Hypothalamus (tissue), 51 donors: ENCODE measurements around the gene KAZALD1.
A peak's percentile ranks its signal among the peaks of the same experiment; 100 is the strongest.

Experiments used
- DNase-seq, 51 donors: peaks; one replicate each; lab custom pipeline; 2025; lab: John Stamatoyannopoulos, UW

Gene KAZALD1

DNA sequence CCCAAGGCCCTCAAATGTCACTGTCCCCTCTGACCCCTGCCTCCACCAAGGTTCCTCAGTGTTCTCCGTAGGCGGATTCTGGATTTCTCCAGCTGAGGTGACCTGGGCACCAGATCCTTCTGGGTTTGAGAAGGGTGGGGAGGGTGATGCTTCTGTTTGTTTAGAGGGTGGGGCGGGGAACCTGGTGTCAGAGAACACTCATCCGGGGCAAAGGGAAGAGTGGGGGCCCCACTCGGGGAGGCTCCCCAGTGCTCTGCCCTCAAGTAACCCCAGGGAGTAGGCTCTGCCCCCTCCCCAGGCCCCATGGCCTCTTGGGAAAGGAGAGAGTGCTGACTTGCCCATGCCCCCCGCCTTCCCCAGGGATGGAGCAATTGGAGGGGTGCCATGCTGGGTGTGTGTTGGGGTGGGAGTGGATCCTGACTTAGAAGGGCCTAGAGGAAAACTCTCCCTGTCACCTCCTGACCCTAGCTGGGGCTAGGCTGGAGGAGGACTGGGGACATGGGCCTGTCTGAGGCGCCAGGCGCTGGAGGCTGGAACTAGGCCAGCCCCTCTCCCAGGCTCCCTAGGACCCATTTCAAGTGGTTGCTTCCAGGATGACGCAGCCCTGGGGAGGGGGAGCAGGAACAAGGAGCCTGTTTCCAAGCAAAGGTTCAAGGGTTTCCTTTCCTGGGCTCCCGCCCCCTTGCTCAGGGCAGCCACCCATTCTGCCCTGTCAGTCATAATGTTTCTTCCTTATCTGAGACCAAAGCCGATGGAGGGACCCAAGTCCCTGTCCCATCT, 27.9 kb downstream of the KAZALD1 start:
- no peak for DNase-seq

DNA sequence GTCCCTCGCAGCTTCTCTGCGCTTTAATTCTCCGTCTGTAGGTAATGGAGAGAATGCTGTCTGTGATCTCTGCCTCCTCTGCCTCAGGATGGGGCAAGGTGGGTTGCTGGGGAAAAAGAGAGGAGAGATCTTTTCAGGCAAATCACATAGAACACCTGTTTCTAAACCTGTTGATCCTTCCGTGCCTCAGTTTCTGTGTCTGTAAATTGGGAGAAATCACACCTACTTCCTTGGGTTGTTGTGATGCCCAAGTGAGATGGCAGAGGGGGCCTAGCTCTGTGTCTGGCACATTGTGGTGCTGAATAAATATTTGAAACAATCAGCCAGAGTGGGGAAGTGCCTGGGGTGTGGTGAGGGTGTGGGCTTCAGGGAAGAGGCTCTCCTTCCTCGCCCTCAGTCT, 28.8 kb downstream of the KAZALD1 start:
- DNase-seq, result no peak

DNA sequence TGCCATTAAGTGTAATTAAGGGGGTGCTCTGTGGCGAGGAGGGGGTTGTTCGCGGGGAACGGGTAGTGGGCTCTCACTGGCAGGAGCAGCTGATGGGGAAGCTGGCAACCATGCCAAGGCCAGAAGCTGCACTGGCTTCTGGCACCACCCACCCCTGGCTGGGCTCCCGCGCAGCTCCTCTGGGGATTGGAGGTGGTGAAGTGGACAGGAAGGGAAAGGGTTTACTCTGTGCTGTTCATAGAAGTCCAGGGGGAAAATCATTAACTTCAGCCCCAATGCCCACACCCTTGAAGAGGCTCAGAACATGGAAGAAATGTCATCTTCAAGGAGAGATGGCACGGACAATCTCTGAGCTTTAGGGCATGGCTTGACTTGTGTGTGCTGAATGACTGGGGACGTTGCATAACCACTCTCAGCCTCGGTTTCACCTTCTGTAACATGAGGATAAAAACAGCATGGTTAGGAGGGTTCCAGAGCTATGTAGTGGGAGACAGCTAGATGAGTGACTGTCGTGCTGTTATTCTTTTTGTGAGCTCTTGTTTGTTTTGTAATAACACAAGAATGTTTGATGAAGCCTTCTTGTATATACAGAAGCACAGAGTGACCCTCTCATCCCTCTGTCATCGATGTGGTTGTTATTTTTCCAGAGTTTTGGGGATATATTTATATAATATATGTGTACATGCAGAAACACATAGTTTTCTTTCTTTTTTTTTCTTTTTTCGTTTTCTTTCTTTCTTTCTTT, 29.9 kb downstream of the KAZALD1 start:
- DNase-seq, result no peak

DNA sequence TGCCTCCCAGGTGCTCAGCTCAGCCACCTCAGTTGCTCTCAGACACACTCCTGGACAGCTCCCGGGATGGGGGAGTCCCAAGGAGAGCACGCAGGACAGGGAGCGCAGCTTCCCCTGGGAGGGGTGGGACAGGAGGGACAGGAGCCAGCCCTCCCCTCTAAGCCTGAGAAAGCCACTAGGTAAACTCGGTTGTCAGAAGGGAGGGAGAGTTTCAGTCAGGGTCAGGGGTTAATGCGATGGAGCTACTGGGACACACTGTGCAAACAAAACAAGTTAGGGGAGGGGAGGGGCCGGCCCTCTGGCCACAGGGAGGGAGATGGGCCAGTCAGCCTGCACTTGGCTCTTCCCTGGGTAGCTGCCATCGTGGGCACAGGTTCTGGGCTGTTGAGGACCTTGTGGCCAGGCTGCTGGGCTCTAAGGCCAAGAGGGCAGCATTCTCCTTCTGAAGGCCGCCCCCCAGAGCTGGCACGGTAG, 31.1 kb downstream of the KAZALD1 start:
- DNase-seq, result no peak

DNA sequence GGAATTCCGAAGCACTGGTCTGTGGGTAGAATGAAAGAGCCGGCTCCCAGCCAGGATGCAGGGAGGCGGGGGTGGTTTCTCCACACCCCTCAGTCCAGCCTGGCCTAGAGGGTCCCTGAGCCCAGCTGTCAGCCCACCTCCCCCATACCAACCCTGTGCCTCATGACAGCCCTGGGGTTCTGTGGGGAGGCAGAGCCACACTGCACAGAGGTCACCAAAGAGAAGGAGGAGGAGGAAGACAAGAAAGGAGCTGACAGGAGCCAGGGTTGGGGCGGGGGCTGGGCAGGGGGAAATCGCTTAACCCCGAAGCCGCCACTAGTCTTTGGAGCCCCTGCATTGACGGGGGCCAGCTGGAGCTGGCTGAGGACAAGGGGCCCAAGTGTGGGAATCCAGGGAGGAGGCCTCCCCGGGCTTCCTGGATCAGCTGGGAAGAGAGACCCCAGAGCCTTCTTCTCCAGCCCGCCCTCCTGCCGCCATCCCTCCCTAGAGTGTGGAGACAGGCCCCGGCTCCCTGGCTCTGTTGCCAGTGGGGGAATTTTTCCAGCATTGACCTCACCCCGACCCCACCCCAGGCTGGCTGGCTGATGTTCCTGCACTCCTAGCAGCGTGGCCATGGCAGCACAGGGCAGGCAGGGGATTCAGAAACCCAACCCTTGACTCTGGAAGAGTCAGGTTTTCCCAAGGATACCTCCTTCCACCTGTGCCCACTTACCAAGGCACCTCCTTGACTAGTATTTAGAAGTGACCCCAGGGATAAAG, 32.5 kb downstream of the KAZALD1 start:
- DNase-seq, result no peak

DNA sequence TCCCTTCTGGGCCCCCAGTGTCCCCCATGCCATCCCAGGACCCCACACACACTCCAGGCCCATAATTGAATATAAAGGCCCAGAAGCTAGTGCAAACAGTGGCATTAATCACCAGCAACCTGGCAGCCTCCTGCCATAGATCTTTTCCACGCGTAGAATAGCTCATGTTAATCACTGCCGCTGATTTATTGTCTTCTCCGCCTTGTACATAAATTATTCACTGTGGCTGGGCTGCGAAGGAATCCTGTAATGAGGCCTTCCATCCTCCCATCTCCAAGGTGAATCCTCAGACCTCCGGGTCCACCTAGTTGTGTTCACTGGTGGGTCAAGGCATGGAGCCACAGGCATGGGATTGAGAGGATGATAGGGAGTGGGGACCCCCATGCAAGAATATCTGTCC, 33.2 kb downstream of the KAZALD1 start:
- DNase-seq, result no peak

DNA sequence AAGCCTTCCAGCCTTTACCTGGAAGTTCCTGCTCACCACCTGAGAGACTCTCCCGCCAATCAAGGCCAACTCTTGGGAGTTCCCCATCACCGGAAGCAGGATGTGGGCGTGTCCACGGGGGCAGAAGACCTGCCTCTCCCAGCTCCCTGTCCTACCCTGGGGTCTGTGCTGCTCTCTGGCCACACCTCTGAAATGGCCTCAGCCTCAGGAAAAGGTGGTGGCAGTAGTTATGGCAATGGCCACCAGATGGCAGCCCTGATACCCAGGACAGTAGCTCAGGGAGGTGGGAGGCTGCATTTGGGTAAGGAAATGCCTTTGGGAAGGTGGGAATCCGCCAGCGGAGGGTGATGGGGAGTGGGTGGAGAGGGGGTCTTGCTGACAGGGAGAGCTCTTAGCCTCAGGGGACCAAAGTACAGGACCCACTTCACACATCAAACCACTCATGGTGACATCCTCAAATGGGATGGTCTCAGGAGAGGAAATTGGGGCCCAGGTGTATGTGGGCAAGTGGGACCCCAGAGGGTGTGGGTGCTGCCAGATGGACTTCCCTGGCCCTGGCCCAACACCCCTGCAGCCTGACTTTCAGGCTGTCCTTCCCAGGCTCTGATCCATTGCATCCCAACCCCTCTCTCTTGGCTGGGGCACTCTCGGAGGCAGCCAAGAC, 33.9 kb downstream of the KAZALD1 start:
- peak in 30 of 51 donors; percentile 1 to 56 (median 12) for DNase-seq

DNA sequence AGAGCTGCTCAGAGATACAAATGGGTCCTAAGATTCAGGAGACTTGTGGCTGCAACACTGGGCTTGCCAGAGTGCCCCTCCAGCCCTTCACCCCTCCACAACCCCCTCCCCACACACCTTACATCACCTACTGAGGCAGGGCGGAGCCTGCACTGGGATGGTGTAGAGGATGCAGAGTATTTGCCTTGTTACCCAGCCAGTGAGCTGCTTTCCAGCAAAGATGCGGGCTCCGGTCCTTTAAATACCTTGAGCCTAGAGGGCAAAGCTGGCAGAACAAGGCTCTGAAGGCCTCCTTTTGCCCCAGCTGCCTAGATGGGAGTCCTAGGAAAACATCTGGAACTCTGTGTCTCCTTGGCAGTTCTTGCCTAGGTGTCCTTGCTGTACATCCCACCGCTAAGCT, 34.6 kb downstream of the KAZALD1 start:
- no peak for DNase-seq

DNA sequence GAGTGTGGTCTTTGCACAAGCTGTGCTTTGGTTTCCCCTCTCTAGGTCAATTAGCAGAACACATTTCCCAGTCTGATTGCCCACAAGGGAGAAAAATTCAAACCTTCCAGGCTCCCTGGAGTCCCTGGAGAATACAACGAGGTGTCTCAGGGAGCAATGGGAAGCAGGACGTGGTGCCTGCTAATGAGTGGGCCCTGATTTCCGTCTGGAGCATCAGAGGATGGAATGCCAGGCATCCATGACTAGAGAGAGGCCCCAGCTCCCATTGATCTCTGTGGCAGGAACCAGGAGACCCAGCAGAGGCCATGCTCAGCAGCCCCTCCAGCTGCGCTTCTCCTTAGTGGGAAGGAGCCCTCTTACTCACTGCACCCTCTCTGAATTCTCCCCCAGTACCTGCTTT, 36.1 kb downstream of the KAZALD1 start:
- no peak for DNase-seq

DNA sequence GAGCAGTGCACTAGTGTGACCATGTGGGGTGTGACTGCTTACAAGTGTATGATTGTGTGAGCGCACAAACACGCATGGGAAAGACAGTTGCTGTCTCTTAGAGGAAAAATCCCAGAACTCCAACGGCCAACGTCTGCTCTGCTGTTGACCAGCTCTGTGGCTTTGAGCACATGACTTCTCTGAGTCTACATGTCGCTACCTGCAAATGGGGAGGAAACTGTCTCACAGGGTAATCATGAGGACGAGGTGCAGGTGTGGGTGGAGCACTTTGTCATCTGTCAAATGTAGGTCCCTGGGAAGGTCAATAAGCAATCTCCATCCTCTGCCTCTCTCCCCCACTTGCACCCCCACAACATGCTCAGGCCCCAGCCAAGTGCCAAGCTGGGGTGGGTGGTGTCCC, 38.1 kb downstream of the KAZALD1 start:
- DNase-seq, result no peak

DNA sequence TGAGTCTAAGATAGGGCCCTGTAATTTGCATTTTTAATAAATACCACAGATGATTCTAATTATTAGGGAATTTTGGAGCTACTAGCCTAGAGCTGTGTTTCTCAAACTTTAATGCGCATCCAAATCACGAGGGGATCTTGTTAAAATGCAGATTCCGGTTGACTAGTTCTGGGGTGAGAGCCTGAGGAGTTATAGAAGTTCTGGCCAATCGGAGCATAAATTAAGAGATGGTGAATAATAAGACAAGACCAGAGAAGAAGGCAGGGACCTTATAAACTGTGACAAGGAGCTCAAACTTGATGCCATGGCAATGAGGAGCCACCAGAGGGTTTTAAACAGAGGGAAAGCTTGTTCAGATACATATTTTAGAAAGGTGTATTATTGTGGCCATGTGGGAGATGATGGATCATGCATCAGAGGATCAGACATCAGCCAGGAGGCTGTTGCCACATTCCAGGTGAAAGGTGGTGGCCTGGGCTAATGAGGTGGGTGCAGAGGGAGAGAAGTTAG, 39.6 kb downstream of the KAZALD1 start:
- no peak for DNase-seq

DNA sequence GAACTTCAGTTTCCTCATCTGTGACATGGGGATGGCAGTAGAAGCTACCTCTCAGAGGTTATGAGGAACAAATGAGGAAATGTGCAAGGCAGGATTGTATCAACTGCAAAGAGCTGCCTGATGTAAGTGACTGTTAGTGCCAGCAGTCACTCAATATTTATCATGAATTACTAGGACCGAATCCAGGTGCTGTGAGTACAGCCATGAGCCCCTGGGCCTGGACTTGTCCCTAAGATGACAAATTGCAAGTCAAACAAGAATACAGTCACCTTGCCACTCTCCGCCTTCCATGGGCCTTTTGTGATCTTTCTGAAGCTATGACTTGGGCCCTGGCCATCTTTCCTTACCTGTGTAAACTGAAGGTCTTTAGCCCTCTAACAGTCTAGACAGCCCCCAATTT, 41.6 kb downstream of the KAZALD1 start:
- DNase-seq, result no peak

DNA sequence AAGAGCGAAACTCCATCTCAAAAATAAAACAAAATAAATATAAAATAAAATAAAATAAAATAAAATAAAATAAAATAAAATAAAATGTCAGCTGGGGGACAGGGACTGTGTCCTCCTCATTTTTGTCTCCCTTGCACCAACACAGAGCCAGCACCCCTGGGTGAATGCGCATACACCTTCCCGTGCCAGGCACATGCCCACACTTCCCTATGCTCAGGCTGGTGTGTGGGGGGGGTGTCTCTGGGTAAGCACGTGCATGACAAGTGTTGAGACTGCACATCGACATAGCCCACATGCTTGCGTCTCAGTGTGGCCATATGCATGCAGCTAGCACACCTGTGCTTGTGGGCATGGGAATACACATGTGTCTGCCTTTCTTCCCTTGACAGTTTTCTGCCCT, 44.6 kb downstream of the KAZALD1 start:
- DNase-seq, result no peak

DNA sequence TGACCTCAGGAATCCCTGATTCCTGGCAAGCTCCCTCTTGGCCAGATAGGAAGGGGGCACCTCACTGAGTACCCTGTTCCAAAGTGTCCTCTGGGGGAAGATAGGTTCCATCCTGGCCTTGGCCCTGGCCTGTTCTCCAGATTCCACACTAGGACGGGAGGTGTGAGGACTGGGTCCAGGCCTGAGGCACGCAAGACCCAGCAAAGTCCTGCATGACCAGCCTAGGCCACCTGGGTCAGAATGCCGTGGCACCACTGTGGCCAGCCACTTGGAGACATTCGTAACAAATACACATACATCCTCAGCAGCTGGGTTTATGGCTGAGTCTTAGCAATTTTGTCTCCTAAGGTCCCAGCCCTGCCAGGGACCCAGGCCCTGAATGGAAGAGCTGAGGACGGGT, 46.0 kb downstream of the KAZALD1 start:
- DNase-seq, result no peak

DNA sequence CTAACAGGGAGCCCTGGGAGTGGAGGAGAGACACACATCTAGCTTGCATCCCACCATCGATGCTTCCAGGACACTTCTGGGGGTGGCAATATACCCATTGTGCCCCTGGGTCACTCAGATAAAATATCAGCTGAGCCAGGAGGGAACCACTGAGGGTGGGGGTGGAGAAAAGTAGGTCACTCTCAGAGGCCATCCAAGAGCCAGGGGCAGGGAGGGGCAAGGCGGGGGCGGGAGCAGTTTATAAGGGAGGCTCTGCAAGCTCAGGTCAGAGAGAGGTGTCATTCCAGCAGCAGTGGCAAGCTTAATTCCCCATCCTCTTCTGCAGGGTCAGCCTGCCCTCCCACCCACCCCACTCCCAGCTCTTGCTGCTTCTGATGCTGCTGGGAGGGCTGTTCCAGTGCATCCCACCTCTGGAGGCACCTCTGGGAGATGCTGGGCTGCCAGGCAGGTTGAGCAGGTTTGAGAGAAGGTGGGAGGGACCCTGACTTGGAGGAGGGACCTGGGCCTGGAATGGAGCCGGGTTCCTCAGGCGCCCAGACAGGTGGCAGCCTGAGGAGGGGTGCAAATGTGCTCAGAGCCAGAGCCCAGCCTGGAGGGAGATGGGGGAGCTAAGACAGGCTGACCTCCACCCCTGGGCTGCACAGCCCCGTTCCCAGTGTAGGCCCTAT, 49.2 kb downstream of the KAZALD1 start:
- no peak for DNase-seq

DNA sequence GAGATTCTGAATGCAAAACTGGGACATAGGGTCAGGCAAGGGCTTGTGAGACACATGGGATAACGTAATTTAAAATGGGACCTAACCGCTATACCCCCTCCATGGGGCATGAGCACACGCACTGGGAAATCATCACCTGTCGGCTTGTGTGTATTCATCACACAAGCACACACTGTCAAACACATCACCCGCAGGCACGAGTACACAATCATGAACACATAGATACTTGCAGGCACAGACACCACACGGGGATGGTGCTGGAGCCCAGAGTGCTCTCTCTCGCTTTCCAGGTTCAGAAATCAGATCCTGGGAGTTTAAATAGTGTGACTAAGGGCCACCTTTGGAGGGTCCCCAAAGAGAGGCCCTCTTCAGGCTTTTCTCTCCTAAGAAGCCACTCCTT, 49.8 kb downstream of the KAZALD1 start:
- no peak for DNase-seq

DNA sequence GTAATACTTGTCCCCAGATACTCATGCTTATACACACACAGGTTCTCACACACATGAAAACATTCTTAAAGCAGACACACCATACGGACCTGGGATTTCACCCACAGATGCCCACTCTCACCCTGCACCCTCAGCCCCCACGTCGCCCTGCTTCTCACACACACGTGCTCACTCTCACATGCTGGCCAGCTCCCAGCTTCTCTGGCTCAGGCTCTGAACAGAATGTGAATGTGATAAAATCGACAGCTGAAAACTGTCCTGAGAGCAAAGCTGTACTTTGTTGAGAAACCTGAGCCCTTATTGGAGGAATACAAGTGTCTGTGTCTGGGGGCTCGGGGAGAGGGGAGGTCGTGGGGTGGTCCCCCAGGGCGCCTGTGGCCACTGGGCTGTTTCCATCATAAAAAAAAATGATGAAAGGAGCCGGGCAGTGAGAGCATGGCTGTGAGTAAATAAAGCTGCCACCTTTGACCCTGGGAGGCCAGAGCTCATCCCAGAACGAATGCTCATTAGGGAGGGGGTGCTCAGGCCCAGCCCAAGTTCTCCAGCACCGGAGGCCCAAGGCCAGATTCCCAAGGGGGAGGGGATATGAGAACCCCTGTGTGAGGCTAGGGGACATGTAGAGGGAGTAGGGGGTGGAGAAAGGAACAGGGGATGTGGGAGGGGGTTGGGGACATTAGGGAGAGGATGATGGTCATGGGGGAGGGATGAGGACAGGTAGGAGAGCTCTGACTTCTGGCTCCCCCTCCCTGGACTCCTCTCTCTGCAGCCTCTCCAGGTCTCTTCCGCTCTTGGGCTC, 51.2 kb downstream of the KAZALD1 start:
- DNase-seq, result no peak

DNA sequence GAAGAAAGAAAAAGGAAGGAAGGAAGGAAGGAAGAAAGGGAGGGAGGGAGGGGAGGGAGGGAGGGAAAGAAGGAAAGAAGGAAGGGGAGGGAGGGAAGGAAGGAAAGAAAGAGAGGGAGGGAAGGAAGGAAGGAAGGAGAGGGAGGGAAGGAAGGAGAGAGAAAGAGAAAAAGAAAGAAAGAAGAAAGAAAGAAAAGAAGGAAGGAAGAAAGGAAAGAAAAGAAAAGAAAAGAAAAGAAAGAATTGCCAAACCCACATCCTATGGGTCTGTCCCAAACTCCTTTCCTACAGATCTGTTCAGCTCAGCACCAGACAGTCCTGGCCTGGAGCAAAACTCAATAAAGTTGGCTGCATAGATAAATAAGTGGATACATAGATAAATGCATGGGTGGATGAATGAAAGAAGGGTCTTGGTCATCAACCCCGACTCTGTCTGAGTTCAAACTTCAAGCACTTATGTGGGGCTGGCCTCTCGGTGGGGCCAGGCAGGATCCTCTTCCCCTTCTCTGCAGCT, 52.2 kb downstream of the KAZALD1 start:
- DNase-seq, result no peak

DNA sequence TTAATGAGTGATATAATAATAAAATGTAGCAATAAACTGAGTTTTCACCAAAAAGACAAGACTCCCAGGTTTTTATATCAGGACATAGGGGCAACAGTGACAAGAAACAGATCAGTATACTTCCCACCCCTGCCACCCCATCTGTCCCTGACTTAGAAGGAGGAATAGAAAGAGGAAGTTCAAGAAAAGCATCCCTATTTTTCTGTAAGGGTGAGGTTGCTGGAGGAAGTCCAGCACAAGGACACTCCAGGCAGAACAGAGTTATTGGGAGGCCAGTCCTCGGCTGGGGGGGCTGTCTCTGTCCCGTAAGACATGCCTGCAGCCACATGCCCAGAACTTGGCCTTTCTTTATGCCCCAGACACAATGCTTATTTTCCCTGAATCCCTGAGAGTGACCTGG, 52.9 kb downstream of the KAZALD1 start:
- peak in 1 of 51 donors; percentile 1 for DNase-seq
